Ureter (tissue), 1 donor: ENCODE measurements around the gene CUX1. TPM values are rescaled to one million over a fixed set of nuclear protein-coding genes. Genes with fewer than 3 reads are reported as not detected.
"Not testable (repeated sequence)": the region's sequence is repeated elsewhere in the genome, so short reads cannot be mapped to it uniquely, and the experiment has no call there.

Experiments
- DNase-seq: peaks from one replicate; pipeline ENCODE4 v3.0.0-alpha.2; 2020; ENCODE audit warnings: low spot score
- total RNA-seq: library from RNA; stranded (reverse); gene quantifications from one replicate; pipeline ENCODE4 v1.2.4, GENCODE V29; 2023
- donor health status: DM: yes; HTN: yes; CAD: no.

CUX1 gene
- total RNA-seq, 1 donor from 2014 or later, result 103 TPM

GRCh38 chr7:102044984-102045673 is 227.7 kb downstream of the CUX1 start:
- DNase-seq, result no peak

GRCh38 chr7:102045681-102046372 is 228.4 kb downstream of the CUX1 start:
- no peak for DNase-seq

GRCh38 chr7:102046373-102047117 is 229.1 kb downstream of the CUX1 start:
- no peak for DNase-seq

GRCh38 chr7:102047167-102047566 is 229.7 kb downstream of the CUX1 start:
- no peak for DNase-seq

GRCh38 chr7:102049765-102050164 is 232.3 kb downstream of the CUX1 start:
- DNase-seq, result no peak

GRCh38 chr7:102050864-102051460 is 233.5 kb downstream of the CUX1 start:
- no peak for DNase-seq

- DNase-seq, result not testable (repeated sequence)
These were observed 234.3 kb downstream of the CUX1 start for GRCh38 chr7:102051736-102052135.

- no peak for DNase-seq
These were observed 236.7 kb downstream of the CUX1 start for GRCh38 chr7:102054158-102054557.

GRCh38 chr7:102055181-102055976 is 238.0 kb downstream of the CUX1 start:
- no peak for DNase-seq

GRCh38 chr7:102059524-102059923 is 242.1 kb downstream of the CUX1 start:
- DNase-seq, result no peak

GRCh38 chr7:102061354-102061945 is 244.0 kb downstream of the CUX1 start:
- DNase-seq, result no peak

- DNase-seq, result no peak
These were observed 244.6 kb downstream of the CUX1 start for GRCh38 chr7:102061981-102062390.

- no peak for DNase-seq
These were observed 246.3 kb downstream of the CUX1 start for GRCh38 chr7:102063690-102064180.

GRCh38 chr7:102064361-102065025 is 247.1 kb downstream of the CUX1 start:
- DNase-seq, result no peak

GRCh38 chr7:102065226-102065625 is 247.8 kb downstream of the CUX1 start:
- DNase-seq, result no peak

- DNase-seq, result peak; percentile 6
These were observed 249.1 kb downstream of the CUX1 start for GRCh38 chr7:102066476-102066875.

- no peak for DNase-seq
These were observed 251.4 kb downstream of the CUX1 start for GRCh38 chr7:102068846-102069245.

GRCh38 chr7:102069931-102070629 is 252.7 kb downstream of the CUX1 start:
- no peak for DNase-seq

GRCh38 chr7:102072003-102072402 is 254.6 kb downstream of the CUX1 start:
- no peak for DNase-seq
